ENCODE data around the gene ATG12.

ATG12 gene

DNA sequence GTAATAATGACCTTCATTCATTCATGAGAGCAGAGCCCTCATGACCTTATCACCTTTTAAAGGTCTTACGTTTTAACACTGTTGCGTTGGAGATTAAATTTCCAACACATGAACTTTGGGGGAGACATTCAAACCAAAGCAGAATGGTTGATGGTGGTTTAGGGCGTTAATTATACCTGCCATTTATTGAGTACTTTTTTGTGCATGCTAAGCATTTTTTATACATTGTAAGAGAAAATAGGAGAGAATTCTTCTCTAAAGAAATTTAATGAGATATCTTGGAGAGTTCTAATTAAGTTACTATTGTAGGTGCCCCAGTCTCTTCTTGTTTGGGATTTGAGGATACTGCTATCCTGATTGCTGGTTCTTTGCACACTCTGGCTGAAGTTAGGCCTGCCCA is 12.8 kb upstream of the ATG12 start:
- no peak for DNase-seq (ENCODE audit: low read depth)
- TF ChIP-seq, protein P1, sequence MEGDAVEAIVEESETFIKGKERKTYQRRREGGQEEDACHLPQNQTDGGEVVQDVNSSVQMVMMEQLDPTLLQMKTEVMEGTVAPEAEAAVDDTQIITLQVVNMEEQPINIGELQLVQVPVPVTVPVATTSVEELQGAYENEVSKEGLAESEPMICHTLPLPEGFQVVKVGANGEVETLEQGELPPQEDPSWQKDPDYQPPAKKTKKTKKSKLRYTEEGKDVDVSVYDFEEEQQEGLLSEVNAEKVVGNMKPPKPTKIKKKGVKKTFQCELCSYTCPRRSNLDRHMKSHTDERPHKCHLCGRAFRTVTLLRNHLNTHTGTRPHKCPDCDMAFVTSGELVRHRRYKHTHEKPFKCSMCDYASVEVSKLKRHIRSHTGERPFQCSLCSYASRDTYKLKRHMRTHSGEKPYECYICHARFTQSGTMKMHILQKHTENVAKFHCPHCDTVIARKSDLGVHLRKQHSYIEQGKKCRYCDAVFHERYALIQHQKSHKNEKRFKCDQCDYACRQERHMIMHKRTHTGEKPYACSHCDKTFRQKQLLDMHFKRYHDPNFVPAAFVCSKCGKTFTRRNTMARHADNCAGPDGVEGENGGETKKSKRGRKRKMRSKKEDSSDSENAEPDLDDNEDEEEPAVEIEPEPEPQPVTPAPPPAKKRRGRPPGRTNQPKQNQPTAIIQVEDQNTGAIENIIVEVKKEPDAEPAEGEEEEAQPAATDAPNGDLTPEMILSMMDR (IDR thresholded peaks at IDR 0.05; ENCODE audit: low read length, missing control alignments): no peak
- H3K4me3 ChIP-seq (replicated peaks; ENCODE audit: low read depth, low read length): no peak overlapping the region

DNA sequence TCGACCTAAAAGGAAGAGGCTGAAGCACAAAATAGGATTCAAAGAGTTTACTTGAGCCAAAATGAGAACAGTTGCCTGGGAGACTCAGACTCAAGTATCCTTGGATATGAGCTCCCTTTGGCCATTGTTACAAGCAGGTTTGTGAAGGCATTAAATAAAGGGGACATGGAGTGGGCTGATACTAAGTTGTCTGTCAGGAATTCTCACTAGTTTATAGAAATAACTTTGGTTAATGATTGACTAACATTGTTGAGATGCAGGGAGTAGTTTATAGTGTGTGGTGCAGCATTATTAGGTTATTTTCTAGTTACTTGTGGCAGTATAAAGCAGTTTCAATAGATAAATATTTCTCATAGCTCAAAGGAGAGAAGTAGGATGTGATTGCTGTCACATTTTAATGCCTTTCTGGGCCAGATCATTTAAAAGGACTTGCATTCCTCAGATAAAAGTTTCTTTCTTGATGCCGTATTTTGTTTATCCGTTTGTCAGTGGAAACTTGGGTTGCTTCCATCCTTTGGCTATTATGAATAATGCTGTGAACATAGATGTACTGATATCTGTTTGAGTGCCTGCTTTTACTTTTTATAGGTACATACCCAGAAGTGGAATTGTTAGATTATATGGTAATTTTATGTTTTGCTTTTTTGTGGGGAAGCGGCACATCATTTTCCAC is 9.5 kb upstream of the ATG12 start:
- no peak overlapping the region for H3K4me3 ChIP-seq (replicated peaks; ENCODE audit: low read depth, low read length)

DNA sequence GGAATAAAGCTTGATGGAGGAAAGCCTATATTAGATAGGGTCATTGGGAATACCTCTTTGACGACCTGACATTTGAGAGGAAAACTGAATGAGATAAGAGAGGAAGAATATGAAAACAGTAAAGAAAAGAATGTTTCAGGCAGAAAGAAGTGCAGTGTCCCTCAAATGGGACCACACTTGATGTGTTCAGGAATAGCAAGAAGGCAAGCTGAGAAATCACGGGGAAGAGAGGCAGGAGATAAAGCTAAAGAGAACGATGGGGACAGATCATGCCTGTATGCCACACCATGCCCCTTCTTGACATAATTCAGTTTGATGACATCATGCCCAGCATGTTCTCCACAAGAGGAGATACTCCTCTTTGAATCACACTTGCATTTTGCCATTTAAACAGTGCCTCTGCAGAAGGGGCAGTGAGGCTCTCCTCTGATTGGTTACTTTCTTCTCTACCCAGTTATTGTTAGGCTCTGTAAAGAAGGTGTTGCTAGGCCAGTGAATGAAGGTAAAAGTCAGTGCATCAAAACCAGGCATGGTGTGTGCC is 8.0 kb upstream of the ATG12 start:
- H3K4me3 ChIP-seq (replicated peaks; ENCODE audit: low read depth, low read length): no peak overlapping the region
- DNase-seq (ENCODE audit: low read depth): no peak
- TF ChIP-seq, protein P1 (IDR thresholded peaks at IDR 0.05; ENCODE audit: low read length, missing control alignments): no peak

More for the DNA sequence above, 9.5 kb upstream of the ATG12 start:
- TF ChIP-seq, protein P1 (IDR thresholded peaks at IDR 0.05; ENCODE audit: low read length, missing control alignments): no peak
- peak; percentile 77 for DNase-seq (ENCODE audit: low read depth)

DNA sequence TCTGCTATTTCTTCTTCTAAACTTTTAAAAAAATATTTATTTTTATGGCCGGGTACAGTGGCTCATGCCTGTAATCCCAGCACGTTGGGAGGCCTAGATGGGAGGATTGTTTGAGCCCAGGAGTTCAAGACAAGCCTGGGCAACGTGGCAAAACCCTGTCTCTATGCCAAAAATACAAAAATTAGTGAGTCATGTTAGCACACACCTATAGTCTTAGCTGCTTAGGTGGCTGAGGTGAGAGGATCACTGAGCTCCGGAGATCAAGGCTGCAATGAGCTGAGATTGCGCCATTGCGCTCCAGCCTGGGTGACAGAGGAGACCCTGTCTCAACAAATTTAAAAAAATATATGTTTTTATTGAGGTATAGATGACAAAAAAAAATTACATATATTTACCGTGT is 5.9 kb upstream of the ATG12 start:
- TF ChIP-seq, protein P1 (IDR thresholded peaks at IDR 0.05; ENCODE audit: low read length, missing control alignments): no peak
- no peak overlapping the region for H3K4me3 ChIP-seq (replicated peaks; ENCODE audit: low read depth, low read length)
- no peak for DNase-seq (ENCODE audit: low read depth)

DNA sequence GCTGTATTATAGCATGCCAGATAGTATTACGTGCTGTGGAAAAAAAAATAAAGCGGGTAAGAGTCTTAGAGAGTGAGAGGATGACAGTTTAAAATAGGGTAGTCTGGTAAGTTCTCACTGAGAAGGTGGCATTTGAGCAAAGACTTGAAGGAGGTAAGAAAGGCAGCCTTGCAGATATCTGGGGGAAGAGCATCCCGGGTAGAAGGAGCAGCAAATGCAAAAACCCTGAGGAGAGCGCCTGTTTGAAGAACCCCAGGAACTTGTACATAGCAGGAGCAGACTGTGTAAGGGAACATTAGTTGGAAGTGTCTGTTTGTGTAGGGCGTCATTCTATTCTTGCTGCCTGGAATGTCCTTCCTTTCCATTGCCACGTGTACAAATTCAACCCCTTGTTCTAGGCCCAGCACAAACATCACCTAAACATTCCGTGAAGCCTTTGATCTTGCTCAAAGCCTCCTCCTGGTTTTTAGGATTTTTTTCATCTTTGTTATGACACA is 3.0 kb upstream of the ATG12 start:
- TF ChIP-seq, protein P1 (IDR thresholded peaks at IDR 0.05; ENCODE audit: low read length, missing control alignments): no peak
- no peak overlapping the region for H3K4me3 ChIP-seq (replicated peaks; ENCODE audit: low read depth, low read length)
- DNase-seq (ENCODE audit: low read depth): no peak

DNA sequence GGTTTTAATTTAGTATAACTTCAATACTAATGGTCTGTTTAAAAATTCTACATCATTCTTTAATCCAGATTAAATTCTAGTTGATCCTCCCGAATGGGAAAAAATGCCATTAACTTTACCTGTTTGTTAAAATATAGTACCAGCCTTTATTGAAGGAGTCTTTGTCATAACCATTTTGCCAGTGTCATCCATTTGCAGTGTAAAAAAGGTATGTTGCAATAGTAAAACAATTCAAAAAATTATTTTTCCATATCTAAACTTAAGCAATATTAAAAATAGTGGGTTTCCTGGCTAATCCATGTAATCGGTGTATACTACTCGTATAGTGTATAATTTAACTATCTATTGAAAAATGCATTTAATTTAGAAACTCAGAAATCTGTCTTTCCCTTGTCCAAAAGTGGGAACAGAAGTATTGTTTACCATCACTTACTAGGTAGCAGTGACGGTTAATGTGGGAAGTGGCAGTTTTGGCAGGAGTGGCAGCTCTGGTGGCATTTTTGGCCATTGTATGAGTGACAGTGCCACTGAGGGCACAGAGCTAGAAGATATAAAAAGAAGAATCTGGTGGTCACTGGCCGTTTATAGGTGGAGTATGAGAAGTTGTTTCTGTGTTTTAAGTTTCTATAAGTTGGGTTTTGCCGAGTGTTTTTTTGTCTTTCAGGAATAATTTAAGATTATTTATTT is 2.2 kb upstream of the ATG12 start:
- H3K4me3 ChIP-seq (replicated peaks; ENCODE audit: low read depth, low read length): peak overlapping the region; percentile 86
- DNase-seq (ENCODE audit: low read depth): no peak
- TF ChIP-seq, protein P1 (IDR thresholded peaks at IDR 0.05; ENCODE audit: low read length, missing control alignments): no peak
